RWPE2 (cell line): ENCODE data around the gene NEK1.

Source experiments
- ATAC-seq: fragments of 200-7000 bp; cut with Tn5 transposase; 3 replicates; pipeline ENCODE4 v1.9.1; 2021; ENCODE audit warnings: low read depth
- DNase-seq: peaks from one replicate; pipeline ENCODE4 v3.0.0-alpha.2; 2020; ENCODE audit warnings: low spot score
- H3K27ac ChIP-seq: fragments of 450-650 bp; 2 replicates; pipeline ENCODE4 v1.5.1; 2017; ENCODE audit warnings: mild to moderate bottlenecking; ENCODE audit not compliant: poor library complexity, severe bottlenecking
- H3K27me3 ChIP-seq: fragments of 250-450 bp; sonication (Bioruptor Pico); 2 replicates; pipeline ENCODE4 v1.5.1; 2021; ENCODE audit warnings: mild to moderate bottlenecking, moderate library complexity; ENCODE audit not compliant: insufficient read depth, poor library complexity, severe bottlenecking
- H3K36me3 ChIP-seq: fragments of 250-450 bp; sonication (Bioruptor Pico); 2 replicates; pipeline ENCODE4 v1.5.1; 2020; ENCODE audit warnings: low read depth, mild to moderate bottlenecking, moderate library complexity
- H3K4me1 ChIP-seq: fragments of 250-450 bp; sonication (Bioruptor Pico); 2 replicates; pipeline ENCODE4 v1.5.1; 2021; ENCODE audit warnings: mild to moderate bottlenecking, moderate library complexity; ENCODE audit not compliant: insufficient read depth, poor library complexity, severe bottlenecking
- H3K4me3 ChIP-seq: fragments of 250-450 bp; sonication (Bioruptor Pico); 2 replicates; pipeline ENCODE4 v1.5.1; 2021; ENCODE audit warnings: mild to moderate bottlenecking, moderate library complexity; ENCODE audit not compliant: severe bottlenecking
- H3K9me3 ChIP-seq: fragments of 250-450 bp; sonication (Bioruptor Pico); 2 replicates; pipeline ENCODE4 v1.5.1; 2021; ENCODE audit warnings: mild to moderate bottlenecking, moderate library complexity; ENCODE audit not compliant: severe bottlenecking
- TF ChIP-seq, protein P1 (sequence below): fragments of 450-650 bp; IDR thresholded peaks from one replicate; pipeline ENCODE4 v1.5.1; 2017; ENCODE audit warnings: mild to moderate bottlenecking, moderate library complexity; ENCODE audit not compliant: poor library complexity, severe bottlenecking

NEK1 gene

DNA sequence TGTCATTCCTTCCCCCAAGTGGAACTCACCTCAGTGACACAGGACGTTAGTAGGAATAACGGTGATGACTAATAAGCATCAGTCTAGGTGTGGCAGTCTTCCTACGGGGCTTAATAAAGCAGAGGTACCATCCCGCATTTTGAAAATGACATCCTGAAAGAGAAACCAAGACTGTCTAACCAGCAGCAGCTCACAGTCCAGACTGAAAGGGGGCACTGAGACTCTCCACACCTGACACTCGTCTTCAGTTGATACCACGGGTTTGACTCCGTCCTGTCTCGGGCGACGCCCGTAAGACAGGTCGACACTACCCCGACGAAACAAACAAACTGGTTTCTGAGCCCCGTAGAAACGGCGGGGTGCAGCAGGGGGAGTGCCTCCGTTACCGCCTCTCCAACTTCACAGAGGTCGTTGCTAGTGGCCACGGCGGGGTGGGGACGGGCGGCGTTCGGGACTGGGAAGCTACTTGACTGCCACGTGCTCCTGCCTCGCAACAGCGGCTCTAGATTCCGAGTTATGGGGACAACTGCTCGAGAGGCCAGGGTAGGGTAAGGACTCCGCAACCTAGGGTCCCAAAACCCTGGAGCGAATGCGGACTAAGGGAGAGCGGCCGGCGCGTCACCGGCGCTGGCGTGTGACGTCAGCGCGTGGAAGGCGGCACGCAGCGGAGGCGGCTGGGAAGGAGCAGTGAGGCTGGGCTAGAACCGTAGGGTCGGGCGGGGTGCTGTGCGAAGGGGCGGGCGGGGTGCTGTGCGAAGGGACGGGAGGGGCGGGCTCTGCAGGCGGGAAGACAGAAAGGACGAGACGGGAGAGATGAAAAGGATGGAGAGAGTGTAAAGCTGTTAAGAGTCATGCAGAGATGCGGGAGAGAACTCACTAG, at the start of gene NEK1:
Gene NEK1 (minus strand): TSS at position 593 of the 880 bp plus-strand sequence. CDS start 9,953 bp downstream, outside the sequence.
- ATAC-seq (peak; percentile 92), DNase-seq (peak; percentile 88)
- no peaks in the 10 kb centered on the region for H3K9me3 ChIP-seq
- TF ChIP-seq, protein P1, sequence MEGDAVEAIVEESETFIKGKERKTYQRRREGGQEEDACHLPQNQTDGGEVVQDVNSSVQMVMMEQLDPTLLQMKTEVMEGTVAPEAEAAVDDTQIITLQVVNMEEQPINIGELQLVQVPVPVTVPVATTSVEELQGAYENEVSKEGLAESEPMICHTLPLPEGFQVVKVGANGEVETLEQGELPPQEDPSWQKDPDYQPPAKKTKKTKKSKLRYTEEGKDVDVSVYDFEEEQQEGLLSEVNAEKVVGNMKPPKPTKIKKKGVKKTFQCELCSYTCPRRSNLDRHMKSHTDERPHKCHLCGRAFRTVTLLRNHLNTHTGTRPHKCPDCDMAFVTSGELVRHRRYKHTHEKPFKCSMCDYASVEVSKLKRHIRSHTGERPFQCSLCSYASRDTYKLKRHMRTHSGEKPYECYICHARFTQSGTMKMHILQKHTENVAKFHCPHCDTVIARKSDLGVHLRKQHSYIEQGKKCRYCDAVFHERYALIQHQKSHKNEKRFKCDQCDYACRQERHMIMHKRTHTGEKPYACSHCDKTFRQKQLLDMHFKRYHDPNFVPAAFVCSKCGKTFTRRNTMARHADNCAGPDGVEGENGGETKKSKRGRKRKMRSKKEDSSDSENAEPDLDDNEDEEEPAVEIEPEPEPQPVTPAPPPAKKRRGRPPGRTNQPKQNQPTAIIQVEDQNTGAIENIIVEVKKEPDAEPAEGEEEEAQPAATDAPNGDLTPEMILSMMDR, result no peak
- H3K4me3 ChIP-seq, result peak within 1 kb of the TSS; percentile 90
- H3K27me3 ChIP-seq, result no peaks in the 10 kb centered on the region
- H3K27ac ChIP-seq, result peak within 1 kb of the TSS; percentile 65
- H3K4me1 ChIP-seq, result peaks cover 18% of the 10 kb centered on the region
- H3K36me3 ChIP-seq, result peaks cover 9% of the 10 kb centered on the region; the same call in 1 of the 2 replicates

DNA sequence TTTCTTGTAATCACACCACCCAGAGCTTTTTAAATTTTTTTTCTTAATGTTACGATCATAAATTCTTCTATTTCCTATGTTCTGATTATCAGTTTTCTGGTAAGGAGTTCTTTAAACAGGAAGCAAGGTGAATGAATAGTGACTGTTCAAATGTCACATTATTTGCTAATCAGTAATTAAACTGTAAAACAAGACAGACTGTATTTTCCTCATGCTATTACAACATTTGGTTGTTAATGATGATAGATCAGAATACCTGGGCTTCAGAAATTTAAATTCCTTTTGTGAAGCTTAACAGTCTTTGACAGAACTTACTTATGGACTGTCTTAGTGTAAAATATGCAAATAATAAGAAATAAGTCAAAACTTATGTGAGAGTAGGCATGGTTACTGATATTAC, 49.4 kb upstream of the NEK1 start:
- ATAC-seq (no peak), DNase-seq (no peak)
- H3K4me3 ChIP-seq, result no peak overlapping the region
- H3K4me1 ChIP-seq, result peaks cover 43% of the 10 kb centered on the region
- no peaks in the 10 kb centered on the region for H3K36me3 ChIP-seq
- H3K27ac ChIP-seq, result no peak overlapping the region
- no peaks in the 10 kb centered on the region for H3K9me3 ChIP-seq
- TF ChIP-seq, protein P1, result no peak
- no peaks in the 10 kb centered on the region for H3K27me3 ChIP-seq

DNA sequence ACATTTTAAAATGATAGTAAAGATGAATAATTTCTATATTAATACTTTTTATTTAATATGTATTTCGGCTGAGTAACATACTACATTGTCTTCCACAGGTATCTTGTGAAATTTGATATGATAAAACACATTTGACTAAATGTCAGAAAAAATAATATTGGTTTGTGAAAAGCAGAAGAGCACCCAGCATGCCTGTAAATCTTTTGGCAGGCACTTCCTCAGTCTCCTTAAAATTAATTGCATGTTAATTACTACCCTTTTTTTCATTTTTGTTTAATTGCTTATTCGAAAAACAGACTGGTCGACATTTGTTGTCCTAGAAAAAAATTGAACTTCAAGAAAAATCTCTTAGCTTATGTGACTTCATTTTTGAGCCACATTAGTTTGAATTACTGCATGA, 48.5 kb upstream of the NEK1 start:
- TF ChIP-seq, protein P1, result no peak
- Histone ChIP-seq H3K9me3 (no peaks in the 10 kb centered on the region), H3K4me3 (peak overlapping the region; percentile 35), H3K27me3 (no peaks in the 10 kb centered on the region), H3K36me3 (no peaks in the 10 kb centered on the region), H3K4me1 (peaks cover 43% of the 10 kb centered on the region), H3K27ac (peak overlapping the region; percentile 83)
- ATAC-seq (no peak), DNase-seq (no peak)

GRCh38 chr4:169659716-169660670, 47.6 kb upstream of the NEK1 start:
- peak overlapping the region; percentile 35 for H3K4me3 ChIP-seq
- no peaks in the 10 kb centered on the region for H3K36me3 ChIP-seq
- peak overlapping the region; percentile 83 for H3K27ac ChIP-seq
- no peaks in the 10 kb centered on the region for H3K9me3 ChIP-seq
- ATAC-seq, result peak; percentile 95
- no peaks in the 10 kb centered on the region for H3K27me3 ChIP-seq
- TF ChIP-seq, protein P1, result no peak
- peak; percentile 78 for DNase-seq
- peaks cover 40% of the 10 kb centered on the region for H3K4me1 ChIP-seq
